Ramos (cell line): ENCODE data around the gene SLN.
"Not testable (repeated sequence)": the region's sequence is repeated elsewhere in the genome, so short reads cannot be mapped to it uniquely, and the experiment has no call there.

ENCODE experiments used
- in situ Hi-C: fragments of 300-500 bp; cut with MboI; formaldehyde crosslinking; loops from one replicate; pipeline ENCODE4 v1.14.3; 2022; ENCODE audit warnings: low sequenced_read_pairs; ENCODE audit not compliant: unreplicated experiment

SLN gene

GRCh38 chr11:107711861-107712755, at the start of gene SLN:
TSS of gene SLN (minus strand) at chr11:107712056.
- in situ Hi-C loops = no loop called here

GRCh38 chr11:107758719-107759355, 47.0 kb upstream of the SLN start:
- in situ Hi-C loops = not testable (repeated sequence)

- in situ Hi-C loops = no loop called here
These were observed 45.8 kb upstream of the SLN start for GRCh38 chr11:107757661-107758060.

- in situ Hi-C loops = no loop called here
These were observed 44.7 kb upstream of the SLN start for GRCh38 chr11:107756553-107756952.

- in situ Hi-C loops = no loop called here
These were observed 41.3 kb upstream of the SLN start for GRCh38 chr11:107752949-107753822.

- in situ Hi-C loops = no loop called here
These were observed 40.7 kb upstream of the SLN start for GRCh38 chr11:107752508-107752907.

GRCh38 chr11:107751082-107751481, 39.2 kb upstream of the SLN start:
- in situ Hi-C loops = no loop called here

GRCh38 chr11:107750313-107750712, 38.5 kb upstream of the SLN start:
- in situ Hi-C loops = no loop called here

GRCh38 chr11:107747622-107748021, 35.8 kb upstream of the SLN start:
- in situ Hi-C loops = no loop called here

GRCh38 chr11:107744736-107745135, 32.9 kb upstream of the SLN start:
- in situ Hi-C loops = no loop called here

GRCh38 chr11:107743191-107743590, 31.3 kb upstream of the SLN start:
- in situ Hi-C loops = no loop called here

- in situ Hi-C loops = no loop called here
These were observed 29.4 kb upstream of the SLN start for GRCh38 chr11:107741044-107741823.

- in situ Hi-C loops = no loop called here
These were observed 28.4 kb upstream of the SLN start for GRCh38 chr11:107740271-107740670.

- in situ Hi-C loops = no loop called here
These were observed 24.7 kb upstream of the SLN start for GRCh38 chr11:107736546-107736945.

- in situ Hi-C loops = no loop called here
These were observed 21.7 kb upstream of the SLN start for GRCh38 chr11:107733518-107733917.

GRCh38 chr11:107732689-107733051, 20.8 kb upstream of the SLN start:
- in situ Hi-C loops = no loop called here

- in situ Hi-C loops = no loop called here
These were observed 20.3 kb upstream of the SLN start for GRCh38 chr11:107731941-107732688.

GRCh38 chr11:107722662-107723061, 10.8 kb upstream of the SLN start:
- in situ Hi-C loops = no loop called here

- in situ Hi-C loops = no loop called here
These were observed 9.4 kb upstream of the SLN start for GRCh38 chr11:107721207-107721606.
